DND-41 (cell line): ENCODE results near the gene RNF41.

Source experiments
- EZH2 ChIP-seq: IDR thresholded peaks from 3 replicates; pipeline ENCODE4 v1.6.1; 2012; ENCODE audit warnings: borderline replicate concordance, low read depth, mild to moderate bottlenecking, moderate library complexity, low read length, inconsistent platforms; ENCODE audit not compliant: severe bottlenecking
- TF ChIP-seq, protein P1 (sequence below): IDR thresholded peaks from 2 replicates; pipeline ENCODE4 v1.5.1; 2012; ENCODE audit warnings: borderline replicate concordance, low read length, moderate library complexity, mild to moderate bottlenecking; ENCODE audit not compliant: poor library complexity, severe bottlenecking; ENCODE audit errors: extremely low read depth

DNA sequence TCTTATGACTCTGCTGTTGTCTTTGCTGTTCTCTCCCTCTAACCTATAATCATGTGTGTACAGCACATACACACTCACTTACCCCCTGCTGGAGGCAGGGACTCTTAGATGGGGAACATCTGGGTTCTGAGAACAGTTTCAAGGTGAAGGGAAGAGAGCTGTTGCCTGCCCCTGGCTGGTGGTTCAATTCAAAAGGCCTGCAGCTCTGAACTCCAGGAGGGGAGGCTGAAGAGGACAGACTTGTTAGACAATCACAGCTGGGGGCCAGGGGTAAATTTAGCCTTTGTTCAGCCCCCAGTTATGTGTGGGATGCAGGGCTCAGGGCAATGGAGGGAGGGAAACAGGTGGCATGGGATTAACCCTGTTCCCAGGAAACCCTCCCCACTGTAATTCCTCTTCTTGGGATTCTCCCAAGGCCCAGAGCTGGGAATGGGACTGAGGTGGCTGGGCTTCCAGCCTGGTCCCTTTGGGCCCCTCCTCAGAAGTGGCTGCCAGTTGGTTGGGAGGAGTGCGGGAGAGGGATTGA is 67.4 kb downstream of the RNF41 start:
- TF ChIP-seq, protein P1, sequence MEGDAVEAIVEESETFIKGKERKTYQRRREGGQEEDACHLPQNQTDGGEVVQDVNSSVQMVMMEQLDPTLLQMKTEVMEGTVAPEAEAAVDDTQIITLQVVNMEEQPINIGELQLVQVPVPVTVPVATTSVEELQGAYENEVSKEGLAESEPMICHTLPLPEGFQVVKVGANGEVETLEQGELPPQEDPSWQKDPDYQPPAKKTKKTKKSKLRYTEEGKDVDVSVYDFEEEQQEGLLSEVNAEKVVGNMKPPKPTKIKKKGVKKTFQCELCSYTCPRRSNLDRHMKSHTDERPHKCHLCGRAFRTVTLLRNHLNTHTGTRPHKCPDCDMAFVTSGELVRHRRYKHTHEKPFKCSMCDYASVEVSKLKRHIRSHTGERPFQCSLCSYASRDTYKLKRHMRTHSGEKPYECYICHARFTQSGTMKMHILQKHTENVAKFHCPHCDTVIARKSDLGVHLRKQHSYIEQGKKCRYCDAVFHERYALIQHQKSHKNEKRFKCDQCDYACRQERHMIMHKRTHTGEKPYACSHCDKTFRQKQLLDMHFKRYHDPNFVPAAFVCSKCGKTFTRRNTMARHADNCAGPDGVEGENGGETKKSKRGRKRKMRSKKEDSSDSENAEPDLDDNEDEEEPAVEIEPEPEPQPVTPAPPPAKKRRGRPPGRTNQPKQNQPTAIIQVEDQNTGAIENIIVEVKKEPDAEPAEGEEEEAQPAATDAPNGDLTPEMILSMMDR: no peak
- no peak for TF ChIP-seq EZH2
